Effector memory CD8-positive, alpha-beta T cell (primary cell): ENCODE data around the gene MIB2.
"Not testable (repeated sequence)": the region's sequence is repeated elsewhere in the genome, so short reads cannot be mapped to it uniquely, and the experiment has no call there.

Experiments used
- ATAC-seq: fragments of 150-1000 bp; cut with Tn5 transposase; replicated peaks from 2 replicates; pipeline ENCODE4 v1.10.0; 2021; ENCODE audit warnings: mild to moderate bottlenecking, moderate library complexity
- DNase-seq, 3 experiments: peaks; one replicate each; pipeline ENCODE4 v3.0.0; 2021
- H3K27ac Mint-ChIP-seq, 2 donors: one replicate each; pipeline ENCODE4 v1.8.0; 2022; ENCODE audit warnings: mild to moderate bottlenecking in 2 of 2, mixed read lengths in 2 of 2, moderate library complexity in 2 of 2
- H3K27me3 Mint-ChIP-seq, 2 donors: one replicate each; pipeline ENCODE4 v1.8.0; 2022; ENCODE audit warnings: mixed read lengths in 2 of 2
- H3K36me3 Mint-ChIP-seq: one replicate; pipeline ENCODE4 v1.8.0; 2022; ENCODE audit warnings: mild to moderate bottlenecking, moderate library complexity, mixed read lengths; ENCODE audit not compliant: insufficient read depth
- H3K4me1 Mint-ChIP-seq, 2 donors: one replicate each; pipeline ENCODE4 v1.8.0; 2022; ENCODE audit warnings: low read depth in 2 of 2, mixed read lengths in 2 of 2
- H3K4me3 Mint-ChIP-seq, 2 donors: one replicate each; pipeline ENCODE4 v1.8.0; 2022; ENCODE audit warnings: mild to moderate bottlenecking in 2 of 2, mixed read lengths in 2 of 2, moderate library complexity in 2 of 2
- H3K9me3 Mint-ChIP-seq, 2 donors: one replicate each; pipeline ENCODE4 v1.8.0; 2022; ENCODE audit warnings: mixed read lengths in 2 of 2

The MIB2 gene

DNA sequence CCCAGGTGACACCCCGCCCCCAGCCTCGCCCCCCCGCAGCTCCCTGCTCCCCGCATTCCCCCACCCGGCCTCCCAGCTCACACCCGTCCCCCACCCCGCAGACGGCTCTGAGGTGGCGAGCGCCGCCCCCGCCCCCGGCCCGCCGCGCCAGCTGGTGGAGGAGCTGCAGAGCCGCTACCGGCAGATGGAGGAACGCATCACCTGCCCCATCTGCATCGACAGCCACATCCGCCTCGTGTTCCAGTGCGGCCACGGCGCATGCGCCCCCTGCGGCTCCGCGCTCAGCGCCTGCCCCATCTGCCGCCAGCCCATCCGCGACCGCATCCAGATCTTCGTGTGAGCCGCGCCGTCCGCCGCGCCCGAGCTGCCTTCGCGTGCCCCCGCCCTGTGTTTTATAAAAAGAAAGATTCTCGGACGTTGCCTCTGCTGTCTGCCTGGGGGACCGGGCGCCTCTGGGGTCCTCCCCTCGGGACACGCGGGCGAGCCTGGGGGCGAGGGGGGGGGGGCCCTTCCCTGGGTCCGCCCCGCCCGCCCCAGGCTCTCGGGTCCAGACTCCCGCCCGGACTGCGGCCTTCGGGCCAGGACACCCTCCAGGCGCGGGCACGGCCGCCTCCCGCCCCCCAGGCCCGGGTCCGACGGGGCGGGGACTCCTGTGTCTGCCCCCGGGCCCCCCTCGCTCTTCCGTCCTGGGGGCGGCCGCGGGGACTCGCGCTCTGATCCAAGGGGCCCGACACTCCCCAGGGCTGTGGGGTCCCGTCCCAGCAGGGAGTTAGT is 15.1 kb downstream of the MIB2 start:
- ATAC-seq (peak; percentile 69), DNase-seq (peak; percentile 92 to 95 (median 93))
- Mint-ChIP-seq H3K4me1 (peaks cover 2 to 3% of the 10 kb centered on the region in 2 donors), H3K27me3 (no peaks in the 10 kb centered on the region), H3K9me3 (no peaks in the 10 kb centered on the region), H3K4me3 (peak overlapping the region; percentile 85 to 86), H3K36me3 (peaks cover 22% of the 10 kb centered on the region), H3K27ac (peak overlapping the region; percentile 86 to 93)

GRCh38 chr1:1630965-1631781 is 15.9 kb downstream of the MIB2 start:
- Mint-ChIP-seq H3K4me1 (peaks cover 2 to 3% of the 10 kb centered on the region in 2 donors), H3K36me3 (peaks cover 22% of the 10 kb centered on the region), H3K27ac (peak overlapping the region in 1 of 2 donors; percentile 86), H3K4me3 (peak overlapping the region; percentile 85 to 86), H3K9me3 (no peaks in the 10 kb centered on the region), H3K27me3 (no peaks in the 10 kb centered on the region)
- peak in 2 of 3 experiments; percentile 35 to 40 for DNase-seq
- no peak for ATAC-seq

DNA sequence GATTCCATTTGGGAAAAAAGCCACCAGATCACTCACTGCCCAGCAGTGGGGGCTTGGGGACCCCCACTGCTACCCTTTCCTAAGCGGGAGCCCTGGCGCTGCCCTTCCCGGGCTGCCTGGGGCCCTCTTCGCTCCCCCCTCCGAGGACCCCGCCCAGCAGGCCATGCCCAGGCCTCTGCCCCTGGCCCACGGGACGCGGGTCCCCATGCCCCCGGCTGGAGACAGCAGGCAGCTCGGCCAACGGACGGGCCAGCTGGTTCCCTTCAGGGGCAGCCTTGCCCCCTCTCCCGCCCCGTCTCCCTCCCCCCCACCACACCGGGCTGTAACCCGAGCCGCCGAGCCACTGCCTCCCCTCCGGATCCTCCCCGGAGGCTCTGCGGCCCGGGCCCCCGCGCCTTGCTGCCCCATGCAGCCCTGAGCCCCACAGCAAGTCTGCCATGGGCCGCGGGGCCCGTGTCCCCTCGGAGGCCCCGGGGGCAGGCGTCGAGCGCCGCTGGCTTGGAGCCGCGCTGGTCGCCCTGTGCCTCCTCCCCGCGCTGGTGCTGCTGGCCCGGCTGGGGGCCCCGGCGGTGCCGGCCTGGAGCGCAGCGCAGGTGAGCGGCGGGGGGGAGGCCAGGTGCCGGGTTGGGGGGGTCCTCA is 16.6 kb downstream of the MIB2 start, which contains the start of gene MMP23B:
TSS of gene MMP23B (plus strand) at position 392 of the 639 bp plus-strand sequence. CDS start at position 438, 46 bp downstream.
- peak within 1 kb of the TSS; percentile 76 to 86 for H3K4me3 Mint-ChIP-seq
- H3K36me3 Mint-ChIP-seq, result peaks cover 30% of the 10 kb centered on the region
- no peaks in the 10 kb centered on the region for H3K27me3 Mint-ChIP-seq
- no peak for ATAC-seq
- H3K4me1 Mint-ChIP-seq, result peaks cover 2 to 3% of the 10 kb centered on the region in 2 donors
- peak within 1 kb of the TSS in 1 of 2 donors; percentile 85 for H3K27ac Mint-ChIP-seq
- DNase-seq, result peak in 1 of 3 experiments; percentile 21
- no peaks in the 10 kb centered on the region for H3K9me3 Mint-ChIP-seq

- not testable (repeated sequence) for DNase-seq, H3K4me1 Mint-ChIP-seq
- peaks cover 26% of the 10 kb centered on the region for H3K36me3 Mint-ChIP-seq
Measured at GRCh38 chr1:1633409-1633808, 18.1 kb downstream of the MIB2 start.

GRCh38 chr1:1634613-1635012 is 19.3 kb downstream of the MIB2 start:
- not testable (repeated sequence) for ATAC-seq, DNase-seq, H3K27me3 Mint-ChIP-seq, H3K9me3 Mint-ChIP-seq, H3K4me3 Mint-ChIP-seq, H3K27ac Mint-ChIP-seq, H3K4me1 Mint-ChIP-seq
- peaks cover 22% of the 10 kb centered on the region for H3K36me3 Mint-ChIP-seq

More at GRCh38 chr1:1633409-1633808, 18.1 kb downstream of the MIB2 start:
- H3K4me3 Mint-ChIP-seq, H3K27ac Mint-ChIP-seq, H3K27me3 Mint-ChIP-seq, H3K9me3 Mint-ChIP-seq, ATAC-seq: not testable (repeated sequence)

- not testable (repeated sequence) for H3K4me3 Mint-ChIP-seq, DNase-seq, ATAC-seq, H3K27me3 Mint-ChIP-seq, H3K9me3 Mint-ChIP-seq, H3K27ac Mint-ChIP-seq, H3K4me1 Mint-ChIP-seq
- peaks cover 11% of the 10 kb centered on the region for H3K36me3 Mint-ChIP-seq
Measured at GRCh38 chr1:1636621-1637478, 21.6 kb downstream of the MIB2 start.

DNA sequence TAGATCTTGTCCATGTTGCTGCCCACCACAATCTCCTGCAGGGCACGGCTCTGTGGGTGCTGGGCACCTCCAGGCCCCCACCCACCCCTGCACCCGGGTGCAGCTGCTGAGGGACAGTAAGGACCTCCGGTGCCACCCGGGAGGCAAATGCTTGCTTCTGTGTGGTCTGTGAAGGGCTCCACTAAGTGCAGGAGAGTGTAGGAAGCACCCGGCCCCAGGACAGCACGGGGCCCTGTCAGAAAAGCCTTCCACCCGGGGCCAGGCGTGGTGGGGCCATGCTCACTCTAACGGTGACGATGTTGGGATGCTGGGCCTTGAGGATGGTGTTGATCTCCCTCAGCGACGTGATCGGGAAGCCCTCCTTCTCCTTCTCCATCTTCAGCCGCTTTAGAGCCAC is 22.2 kb downstream of the MIB2 start:
- H3K9me3 Mint-ChIP-seq, H3K4me3 Mint-ChIP-seq, ATAC-seq, H3K27me3 Mint-ChIP-seq, DNase-seq, H3K27ac Mint-ChIP-seq, H3K4me1 Mint-ChIP-seq: not testable (repeated sequence)
- H3K36me3 Mint-ChIP-seq, result peaks cover 11% of the 10 kb centered on the region

DNA sequence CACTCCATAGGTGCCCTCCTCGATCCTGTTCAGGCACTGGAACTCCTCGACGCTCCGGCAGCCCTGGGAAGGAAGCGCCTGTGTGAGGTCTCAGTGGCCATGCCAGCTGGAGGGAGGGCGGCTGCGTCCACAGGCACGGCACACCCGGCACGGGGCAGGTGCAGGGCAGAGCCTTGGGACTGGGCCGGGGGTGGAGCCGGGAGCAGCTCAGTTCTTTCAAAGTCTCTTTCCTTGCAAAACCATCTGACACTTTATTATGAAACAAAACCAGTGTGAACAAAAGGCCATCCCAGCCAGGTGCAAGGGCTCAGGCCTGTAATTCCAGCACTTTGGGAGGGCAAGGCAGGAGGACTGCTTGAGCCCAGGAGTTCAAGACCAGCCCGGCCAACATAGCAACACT is 23.2 kb downstream of the MIB2 start:
- not testable (repeated sequence) for DNase-seq, H3K27ac Mint-ChIP-seq, ATAC-seq, H3K9me3 Mint-ChIP-seq, H3K27me3 Mint-ChIP-seq, H3K4me1 Mint-ChIP-seq, H3K4me3 Mint-ChIP-seq
- H3K36me3 Mint-ChIP-seq, result peaks cover 11% of the 10 kb centered on the region

DNA sequence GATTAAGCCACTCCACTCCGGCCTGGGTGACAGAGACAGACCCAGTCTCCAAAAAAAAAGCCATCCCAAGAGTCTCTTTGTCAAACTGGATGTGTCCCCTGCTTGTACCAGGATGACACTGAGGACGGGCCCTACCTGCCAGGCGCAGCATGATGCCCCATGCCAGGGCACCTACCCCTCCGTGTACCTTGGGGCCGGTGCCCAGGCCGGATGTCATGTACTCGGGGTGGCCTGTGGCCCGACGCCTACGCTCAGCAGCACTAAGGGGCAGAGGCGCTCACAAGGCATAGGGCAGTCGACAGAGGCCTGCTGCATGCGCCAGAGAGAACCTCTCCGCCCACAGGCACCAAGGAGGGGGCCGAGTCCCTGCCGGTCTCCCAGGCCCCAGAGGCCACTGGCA is 24.1 kb downstream of the MIB2 start:
- not testable (repeated sequence) for ATAC-seq, H3K9me3 Mint-ChIP-seq, H3K27me3 Mint-ChIP-seq, DNase-seq, H3K27ac Mint-ChIP-seq, H3K4me1 Mint-ChIP-seq, H3K4me3 Mint-ChIP-seq
- H3K36me3 Mint-ChIP-seq, result peaks cover 11% of the 10 kb centered on the region

DNA sequence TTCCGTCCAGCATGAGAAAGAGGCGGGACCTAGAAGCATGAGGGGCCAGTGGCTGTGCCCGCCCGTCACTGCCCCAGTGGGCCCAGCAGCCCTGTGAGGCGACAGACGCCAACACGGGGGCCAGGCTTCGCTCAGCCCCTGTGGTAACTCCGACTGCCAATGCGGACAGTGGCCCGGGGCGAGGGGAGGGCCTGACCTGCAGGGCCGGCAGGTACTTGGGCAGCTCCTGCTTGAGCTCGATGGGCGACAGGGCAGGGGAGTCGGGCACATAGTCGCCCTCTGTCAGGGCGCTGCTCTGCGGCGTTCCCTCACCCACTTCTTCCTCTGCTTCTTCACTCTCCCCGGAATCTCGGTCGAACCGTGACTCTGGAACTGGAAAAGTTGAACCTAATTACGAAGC is 24.8 kb downstream of the MIB2 start:
- not testable (repeated sequence) for ATAC-seq, H3K27ac Mint-ChIP-seq, H3K27me3 Mint-ChIP-seq, H3K4me1 Mint-ChIP-seq, DNase-seq, H3K4me3 Mint-ChIP-seq, H3K9me3 Mint-ChIP-seq
- H3K36me3 Mint-ChIP-seq, result peaks cover 11% of the 10 kb centered on the region

- H3K27me3 Mint-ChIP-seq, ATAC-seq: not testable (repeated sequence)
Measured at GRCh38 chr1:1640711-1641461, 25.6 kb downstream of the MIB2 start.

GRCh38 chr1:1646326-1646725 is 31.0 kb downstream of the MIB2 start:
- not testable (repeated sequence) for H3K27ac Mint-ChIP-seq, H3K27me3 Mint-ChIP-seq, DNase-seq, H3K4me1 Mint-ChIP-seq, ATAC-seq, H3K4me3 Mint-ChIP-seq, H3K9me3 Mint-ChIP-seq
- peaks cover 52% of the 10 kb centered on the region for H3K36me3 Mint-ChIP-seq

More at GRCh38 chr1:1640711-1641461, 25.6 kb downstream of the MIB2 start:
- H3K4me1 Mint-ChIP-seq, H3K27ac Mint-ChIP-seq, H3K4me3 Mint-ChIP-seq, H3K9me3 Mint-ChIP-seq, DNase-seq: not testable (repeated sequence)
- peaks cover 14% of the 10 kb centered on the region for H3K36me3 Mint-ChIP-seq
